Epidermal melanocyte (primary cell): Measurements from ENCODE around the gene NBEA.

Experiments
- DNase-seq: peaks from one replicate; pipeline ENCODE4 v3.0.0; 2011; ENCODE audit warnings: low spot score; ENCODE audit not compliant: insufficient read length

The NBEA gene

DNA sequence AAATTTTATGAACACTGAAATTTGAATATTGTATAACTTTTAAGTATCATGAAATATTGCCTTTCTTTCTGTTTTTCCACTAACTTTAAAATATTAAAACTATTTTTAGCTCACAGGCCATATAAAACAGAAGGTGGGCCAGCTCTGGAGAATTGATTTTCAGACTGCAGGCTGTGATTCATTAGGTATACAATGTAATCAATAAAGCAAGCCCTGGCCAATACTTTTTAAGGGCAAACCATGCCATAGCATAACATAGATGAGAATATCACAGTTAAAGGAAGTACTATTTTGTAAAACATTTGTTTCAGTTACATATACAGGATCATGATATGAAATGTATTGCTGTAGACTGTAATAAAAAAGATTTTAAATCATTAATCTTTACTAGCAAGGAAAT lies 336.8 kb downstream of the NBEA start:
- no peak for DNase-seq

DNA sequence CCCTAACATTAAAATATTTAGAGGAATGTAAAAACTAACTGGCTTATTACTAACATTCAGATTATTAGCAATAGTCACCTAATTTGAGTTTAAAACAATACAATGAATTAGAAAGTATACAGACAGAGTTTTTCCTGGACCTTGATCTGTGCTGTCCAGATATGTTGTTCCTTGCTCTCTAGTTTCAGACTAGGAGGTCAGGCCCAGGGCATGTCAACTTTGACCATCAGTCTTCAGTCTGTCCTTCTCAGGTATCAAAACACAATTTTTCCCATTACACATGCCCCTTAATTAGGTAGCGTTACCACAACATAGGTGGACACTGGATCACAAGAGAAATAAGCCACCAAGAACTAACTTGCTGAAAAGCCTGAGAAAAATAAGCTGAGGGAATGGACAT lies 337.4 kb downstream of the NBEA start:
- DNase-seq = no peak

DNA sequence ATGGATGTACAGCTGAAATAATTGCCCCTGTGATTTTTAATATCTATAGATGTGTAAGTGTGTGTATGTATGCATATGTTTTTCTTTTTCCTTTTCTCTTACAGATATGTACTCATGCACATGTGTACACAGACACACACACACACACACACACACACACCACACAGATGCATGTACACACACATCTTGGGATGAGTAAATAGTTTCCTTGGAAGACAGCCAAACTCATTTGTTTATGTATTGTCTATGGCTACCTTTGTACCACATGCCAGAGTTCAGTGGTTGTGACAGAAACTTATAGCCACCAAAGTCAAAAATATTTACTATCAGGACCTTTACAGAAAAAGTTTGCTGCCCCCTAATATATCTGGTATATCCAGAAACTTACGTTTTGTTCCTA lies 341.8 kb downstream of the NBEA start:
- no peak for DNase-seq

DNA sequence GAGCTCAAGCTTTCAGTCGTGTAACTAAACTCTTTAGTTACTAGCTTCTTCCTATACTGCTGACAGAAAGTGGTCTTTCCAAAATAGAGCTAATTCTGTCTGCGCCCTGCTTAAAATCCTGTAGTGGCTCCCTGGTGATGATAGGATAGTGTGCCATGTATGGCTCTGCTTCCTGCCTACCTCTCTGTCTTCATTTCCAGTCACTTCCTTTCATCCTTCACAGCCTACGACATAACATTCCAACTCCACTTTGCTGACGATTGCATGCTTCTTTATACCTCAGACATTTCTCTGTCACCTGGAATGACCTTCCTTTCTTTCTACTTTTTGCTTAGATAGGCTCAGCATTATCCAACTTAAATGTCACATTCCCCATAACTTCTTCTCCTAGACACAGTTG lies 343.6 kb downstream of the NBEA start:
- no peak for DNase-seq

DNA sequence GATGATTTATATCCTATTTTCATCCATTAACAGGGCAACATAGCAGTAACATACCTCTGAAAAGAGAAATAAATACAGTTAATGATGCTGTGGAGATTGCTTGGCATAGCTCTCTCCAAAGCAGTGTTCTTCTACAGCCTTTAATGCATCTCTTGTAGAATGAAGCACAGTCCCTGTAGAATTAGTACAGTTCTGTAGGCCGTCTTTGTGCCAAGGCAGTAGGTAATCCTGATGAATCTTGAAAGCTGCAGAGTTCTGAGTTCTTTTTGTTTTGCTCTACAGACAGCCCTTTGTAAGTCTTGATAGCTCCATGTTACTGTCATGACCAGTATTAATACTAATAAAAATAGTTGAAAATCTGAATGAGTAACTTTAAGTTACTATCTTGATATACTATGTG lies 350.3 kb downstream of the NBEA start:
- DNase-seq = no peak

DNA sequence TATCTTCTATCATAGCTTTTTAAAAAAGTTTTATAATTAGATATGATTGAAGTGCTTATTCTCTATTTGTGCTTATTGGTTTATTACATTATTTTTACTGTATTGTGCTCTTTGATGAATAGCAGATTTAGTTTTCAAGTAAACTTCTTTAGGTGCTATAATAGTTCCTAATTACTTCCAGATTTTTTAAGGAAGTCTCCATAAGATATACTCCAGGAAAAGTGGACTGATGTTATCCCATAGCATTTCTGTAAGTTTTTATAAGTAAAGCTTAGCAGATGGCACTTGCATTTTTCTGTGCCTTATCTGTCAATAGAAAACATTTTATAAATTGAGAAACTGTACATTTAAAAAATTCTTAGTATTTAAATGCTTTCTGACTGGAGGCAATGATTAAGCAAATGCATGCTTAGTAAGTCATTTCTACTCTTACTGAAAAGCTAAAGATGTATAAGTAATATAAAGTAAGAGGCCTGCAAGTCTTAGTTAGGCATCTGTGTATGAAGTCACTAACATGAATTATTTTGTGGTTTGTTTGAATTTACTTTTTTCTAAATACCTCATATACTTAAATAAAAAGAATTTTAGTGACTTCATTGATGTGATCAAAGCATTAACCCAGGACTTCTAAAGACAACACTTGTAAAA lies 351.6 kb downstream of the NBEA start:
- DNase-seq = no peak

DNA sequence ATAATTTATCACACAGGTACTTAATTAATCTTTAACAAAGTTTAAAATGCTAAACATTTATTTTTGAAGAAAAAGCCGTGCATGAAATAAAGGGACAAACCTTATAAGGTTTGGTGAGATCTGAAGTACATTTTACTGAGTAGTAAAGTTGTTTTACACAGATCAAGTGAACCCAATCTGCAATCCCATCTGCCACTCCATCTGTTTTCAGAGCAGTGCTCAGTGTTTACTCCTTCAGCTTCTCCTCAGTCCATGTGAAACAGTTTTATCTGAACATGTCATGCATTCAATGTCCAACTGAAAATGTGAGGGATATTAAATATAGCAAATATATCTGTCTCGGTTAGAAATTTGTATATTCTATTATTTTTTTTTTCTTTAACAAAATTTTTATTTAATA lies 367.6 kb downstream of the NBEA start:
- no peak for DNase-seq

DNA sequence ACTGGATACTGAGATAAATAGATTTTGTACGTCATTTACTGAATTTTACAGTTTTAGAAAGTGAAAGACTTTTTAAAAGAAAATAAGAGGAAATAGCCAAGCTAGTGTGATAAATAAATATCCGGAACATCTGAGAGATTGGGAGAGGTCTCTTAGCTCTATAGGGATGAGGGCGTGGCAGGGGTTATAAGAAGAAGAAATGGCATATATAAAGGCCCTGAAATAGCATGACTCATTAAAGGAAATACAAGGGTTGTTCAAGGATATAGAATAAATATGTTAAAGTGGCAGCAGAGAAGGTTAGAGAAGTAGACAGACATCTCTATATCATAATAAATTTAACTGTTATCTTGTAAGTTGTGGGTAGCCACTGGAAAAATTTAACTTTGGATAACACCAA lies 390.1 kb downstream of the NBEA start:
- DNase-seq = no peak

DNA sequence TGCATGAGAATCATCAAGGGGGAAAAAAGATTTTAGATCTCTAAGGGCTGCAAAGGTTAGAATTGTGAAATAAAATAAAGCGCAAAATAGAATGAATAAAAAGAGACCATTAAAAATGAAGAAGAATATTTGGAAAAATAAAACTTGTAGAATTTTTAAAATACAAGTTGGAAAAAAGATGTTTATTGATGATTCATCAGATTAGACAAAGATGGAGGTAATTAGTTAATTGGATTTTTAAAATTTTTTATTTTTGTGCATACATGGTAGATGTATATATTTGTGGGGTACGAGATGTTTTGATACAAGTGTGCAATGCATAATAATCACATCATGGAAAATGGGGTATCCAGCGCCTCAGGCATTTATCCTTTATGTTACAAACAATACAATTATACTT lies 391.1 kb downstream of the NBEA start:
- no peak for DNase-seq

DNA sequence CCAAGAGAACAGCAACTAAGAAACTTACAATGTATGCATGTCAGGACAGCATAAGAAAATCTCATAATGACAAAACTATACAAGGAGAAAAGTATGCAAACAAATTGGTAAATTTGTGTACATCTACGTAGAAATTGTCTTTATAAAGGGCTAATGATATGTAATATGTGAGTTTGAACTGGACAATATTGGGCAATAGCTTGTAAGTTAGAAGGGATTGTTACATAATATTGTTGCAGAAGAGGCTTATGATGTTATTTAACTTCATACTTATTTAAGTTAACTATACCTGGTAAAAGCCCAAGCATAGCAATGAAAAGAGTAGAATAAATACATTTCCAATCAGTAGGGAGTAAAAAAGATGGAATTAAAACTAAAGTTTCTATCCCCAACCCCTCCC lies 400.4 kb downstream of the NBEA start:
- no peak for DNase-seq

DNA sequence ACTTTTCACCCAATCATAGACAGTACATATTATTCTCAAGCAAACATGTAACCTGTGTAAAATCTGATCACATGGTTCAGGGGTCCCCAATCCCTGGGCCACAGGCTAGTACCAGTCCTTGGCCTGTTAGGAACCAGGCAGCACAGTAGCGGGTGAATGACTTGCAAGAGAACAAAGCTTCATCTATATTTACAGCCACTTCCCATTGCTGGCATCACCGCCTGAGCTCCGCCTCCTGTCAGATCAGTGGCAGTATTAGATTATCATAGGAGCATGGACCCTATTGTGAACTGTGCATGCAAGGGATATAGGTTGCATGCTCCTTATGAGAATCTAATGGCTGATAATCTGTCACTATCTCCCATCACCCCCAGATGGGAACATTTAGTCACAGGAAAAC lies 401.3 kb downstream of the NBEA start:
- no peak for DNase-seq

DNA sequence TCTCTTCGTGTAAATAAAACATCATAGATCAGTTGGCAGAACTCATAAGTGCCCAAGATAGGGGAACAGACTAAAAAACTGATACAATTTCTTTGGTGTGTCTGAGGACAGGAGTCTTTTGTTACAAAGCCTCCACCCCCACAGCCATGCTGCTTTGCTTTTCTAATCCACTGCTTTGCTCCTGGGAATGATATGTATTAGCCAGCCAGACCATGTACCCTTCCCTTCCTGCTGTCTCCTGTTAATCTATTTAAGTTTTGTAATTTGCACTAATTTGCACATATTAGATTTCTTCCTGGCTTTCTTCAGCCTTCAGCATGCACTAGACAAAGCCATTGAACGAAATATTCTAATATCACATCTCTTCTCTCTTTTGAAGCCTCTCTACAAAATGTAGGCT lies 403.9 kb downstream of the NBEA start:
- no peak for DNase-seq

DNA sequence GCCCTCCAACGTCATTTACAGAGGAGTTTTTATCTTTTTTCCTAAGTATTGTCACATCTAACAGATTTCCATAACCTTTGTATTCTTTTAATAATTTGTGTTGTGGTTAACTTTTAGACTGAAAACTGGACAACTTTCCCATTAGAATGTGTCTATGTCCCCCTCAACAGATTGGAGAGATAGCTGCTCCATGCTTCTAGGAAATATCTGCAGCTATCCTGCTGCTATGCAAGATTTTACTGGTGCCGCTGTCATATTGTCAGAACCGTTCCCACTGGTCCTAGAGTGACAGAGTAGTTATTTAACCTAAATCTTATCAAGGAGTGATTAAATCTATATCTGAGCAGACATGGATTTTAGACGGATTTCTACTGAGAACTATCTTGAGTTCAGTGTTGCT lies 404.4 kb downstream of the NBEA start:
- no peak for DNase-seq

DNA sequence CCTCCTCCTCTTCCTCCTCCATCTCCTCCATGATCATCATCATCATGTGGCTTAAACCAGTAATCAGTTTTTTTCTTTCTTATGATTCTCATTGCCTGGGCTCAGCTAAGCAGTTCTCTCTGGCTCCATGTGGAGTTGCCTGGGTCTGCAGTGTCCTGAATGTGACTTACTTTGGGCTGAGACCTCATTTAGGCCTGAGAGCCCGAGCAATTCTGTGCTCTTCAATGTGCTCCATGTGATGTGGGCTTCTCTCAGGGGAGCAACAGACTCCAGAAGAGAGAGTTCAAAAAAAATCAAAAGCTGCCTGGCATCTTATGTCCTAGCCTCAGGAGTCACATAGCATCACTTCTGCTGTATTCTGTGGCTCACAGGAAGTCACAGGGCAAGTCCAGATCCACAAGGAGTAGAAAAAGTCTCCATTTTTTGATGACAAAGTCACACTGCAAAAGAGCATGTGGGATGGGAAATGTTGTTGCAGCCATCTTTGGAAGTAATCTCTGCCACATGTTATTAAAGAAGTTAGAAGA lies 405.7 kb downstream of the NBEA start:
- DNase-seq = no peak

DNA sequence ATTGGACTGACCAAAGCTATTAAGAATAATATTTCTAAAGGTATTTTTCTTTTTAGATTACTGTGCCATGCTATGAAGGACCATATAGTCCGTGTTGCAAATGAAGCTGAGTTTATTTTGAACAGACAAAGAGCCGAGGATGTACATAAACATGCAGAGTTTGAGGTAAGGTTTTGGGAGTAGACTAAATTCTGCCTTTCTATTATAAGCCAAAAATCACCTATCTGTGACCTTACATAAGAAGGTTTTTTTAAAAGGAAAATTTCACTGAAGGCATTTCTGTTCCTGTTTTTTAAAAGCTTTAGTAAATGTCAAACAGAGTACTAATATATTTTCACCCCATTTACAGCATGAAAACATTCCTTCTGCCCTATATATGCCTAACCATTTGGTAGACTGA lies 407.0 kb downstream of the NBEA start:
- DNase-seq = no peak

DNA sequence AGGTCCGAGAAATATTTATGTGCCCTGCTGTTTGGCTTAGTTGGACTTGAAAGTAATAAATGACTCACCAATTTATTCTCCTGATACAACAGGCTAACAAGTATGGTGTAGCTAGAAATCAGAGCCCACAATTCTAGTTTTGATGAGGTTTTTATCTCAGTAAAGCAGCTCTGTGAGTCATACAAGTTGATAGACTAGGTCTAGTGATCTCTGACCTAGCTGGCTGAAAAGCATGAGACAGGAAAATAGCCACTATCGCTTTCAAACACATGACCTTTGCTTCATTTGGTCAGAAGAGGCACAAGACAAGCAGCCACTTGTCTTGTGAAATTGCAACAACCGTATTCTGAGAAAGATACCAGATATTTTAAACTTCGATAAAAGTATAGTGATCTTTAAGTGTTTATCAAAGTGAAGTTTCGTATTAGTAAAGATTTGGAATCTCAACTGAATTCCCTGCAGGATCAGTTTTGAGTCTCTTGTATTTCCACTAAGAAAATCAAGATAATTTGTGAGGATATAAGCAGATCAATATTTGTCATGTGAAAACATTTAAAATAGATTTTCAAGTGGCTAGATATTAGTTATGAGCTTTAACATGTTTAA lies 407.7 kb downstream of the NBEA start:
- no peak for DNase-seq

DNA sequence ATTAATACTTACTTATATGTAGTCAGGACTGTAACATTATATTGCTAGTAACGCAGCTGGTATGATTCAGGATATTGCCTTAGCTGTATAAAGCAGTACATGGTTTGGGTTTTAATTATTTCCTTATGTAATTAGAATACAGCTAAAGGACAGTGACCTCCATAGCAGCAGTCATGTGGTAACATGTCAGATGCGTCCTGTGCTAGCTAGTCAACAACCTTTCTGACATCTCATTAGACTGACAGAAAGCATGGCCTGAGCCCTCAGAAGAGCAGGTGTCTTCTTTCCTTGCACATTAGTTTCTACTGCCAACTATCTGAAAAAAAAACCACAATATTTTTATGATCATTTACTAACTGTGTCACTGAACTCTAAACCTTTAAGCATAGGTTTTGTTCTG lies 412.2 kb downstream of the NBEA start:
- no peak for DNase-seq

DNA sequence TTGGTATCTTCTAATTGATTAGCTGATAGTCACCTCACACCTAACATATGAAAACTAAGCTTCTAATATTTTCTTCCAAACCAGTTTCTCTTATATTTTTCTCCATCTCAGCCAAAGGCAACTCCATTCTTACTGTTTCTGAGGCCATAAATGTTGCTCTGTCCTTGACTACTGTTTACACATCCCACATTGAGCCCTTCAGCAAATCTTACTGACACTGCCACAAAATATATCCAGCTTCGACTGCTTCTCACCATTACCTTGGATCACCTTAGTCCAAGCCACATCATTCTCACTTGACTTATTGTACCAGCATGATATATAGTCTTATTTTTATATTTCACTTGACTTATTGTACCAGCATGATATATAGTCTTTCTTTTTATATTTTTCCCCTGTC lies 412.8 kb downstream of the NBEA start:
- DNase-seq = no peak

DNA sequence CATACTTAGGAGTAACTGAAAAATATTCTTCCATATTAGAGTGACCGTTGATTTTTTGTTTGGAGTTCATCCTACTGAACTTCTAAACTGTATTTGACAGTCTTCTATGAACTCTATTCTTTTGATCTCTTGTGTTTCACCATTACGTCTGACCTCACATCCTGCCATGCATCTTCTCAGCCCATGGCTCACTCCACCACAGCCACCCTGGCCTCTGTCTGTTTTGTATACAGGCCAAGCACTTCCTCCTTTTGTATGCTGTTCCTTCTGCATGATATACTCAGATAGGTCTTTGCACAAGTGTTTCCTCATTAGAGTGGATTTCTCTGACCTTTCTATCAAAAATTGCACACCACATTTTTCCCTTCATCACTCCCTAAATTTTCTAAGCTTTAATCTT lies 414.5 kb downstream of the NBEA start:
- DNase-seq = no peak

DNA sequence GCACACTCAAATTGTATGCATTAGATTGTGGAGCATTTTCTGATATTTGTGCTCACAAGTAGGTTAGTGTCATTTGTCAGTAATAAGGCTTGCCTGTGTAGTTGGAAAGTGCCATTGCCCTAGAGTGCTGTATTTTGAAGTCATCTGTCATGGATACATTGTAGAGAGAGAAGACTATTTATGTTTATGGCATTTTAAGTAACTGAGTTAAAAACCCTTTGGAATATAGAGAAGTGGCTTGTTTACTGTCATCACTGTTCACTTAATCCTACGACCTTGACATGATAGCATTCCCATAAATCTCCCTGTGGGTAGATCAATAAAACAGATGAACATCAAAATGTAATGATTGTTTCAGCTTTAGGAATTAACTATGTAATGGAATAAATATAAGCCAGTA lies 423.8 kb downstream of the NBEA start:
- no peak for DNase-seq

DNA sequence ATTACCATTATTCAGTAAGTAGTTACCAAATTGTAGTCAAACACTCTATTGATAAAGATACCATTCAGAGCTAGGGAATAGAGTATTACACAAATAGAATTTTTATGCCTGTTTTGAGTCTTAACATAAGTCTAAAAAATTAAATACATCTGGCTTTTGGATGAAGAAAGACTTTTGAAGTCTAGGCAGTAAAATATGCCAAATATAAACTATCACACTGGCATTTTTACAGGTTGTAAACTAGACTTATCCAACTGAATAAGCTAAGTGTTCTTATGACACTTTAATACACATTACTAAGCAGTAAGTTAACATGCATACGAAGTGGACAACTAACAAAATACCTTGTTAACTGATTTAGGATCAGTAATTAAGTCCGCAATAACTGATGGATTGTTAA lies 425.5 kb downstream of the NBEA start:
- DNase-seq = no peak

DNA sequence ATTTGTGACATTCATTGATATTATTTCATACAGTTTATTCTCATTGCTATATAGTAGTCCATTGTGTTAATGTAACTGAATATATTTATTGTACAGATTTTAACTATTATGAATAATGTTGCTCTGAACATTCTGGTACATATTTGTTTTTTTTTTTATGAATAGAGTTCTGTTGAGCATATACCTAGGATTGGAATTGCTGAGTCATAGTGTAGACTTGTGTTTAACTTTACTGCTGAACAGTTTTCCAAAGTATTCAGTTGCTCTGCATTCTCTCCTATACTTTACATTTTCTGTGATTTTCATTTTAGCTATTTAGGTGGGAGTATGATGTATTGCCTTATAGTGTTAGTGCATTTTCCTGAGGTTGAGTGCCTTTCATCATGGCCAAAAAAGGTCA lies 436.9 kb downstream of the NBEA start:
- no peak for DNase-seq

DNA sequence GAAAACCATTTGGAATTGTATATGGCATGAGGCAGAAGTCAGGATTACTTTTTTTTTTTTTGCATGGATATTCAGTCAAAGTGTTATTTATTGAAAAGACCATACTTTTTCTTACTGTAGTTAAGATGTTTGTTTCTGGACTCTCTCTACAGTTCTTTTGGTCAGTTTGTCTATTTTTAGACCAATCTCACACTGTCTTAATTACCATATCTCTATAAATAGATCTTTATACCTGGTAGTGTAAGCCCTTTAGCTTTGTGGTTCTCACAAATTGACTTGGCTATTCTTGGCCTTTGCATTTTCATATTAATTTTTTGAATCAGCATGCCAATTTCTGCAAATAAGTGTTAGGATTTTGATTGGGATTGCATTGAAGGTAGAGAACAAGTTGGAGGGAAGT lies 437.6 kb downstream of the NBEA start:
- DNase-seq = no peak
